HL-60 (cell line): ENCODE data around the gene CWC25.

ENCODE experiments used
- CTCF ChIP-seq: IDR thresholded peaks from one replicate; pipeline ENCODE4 v1.5.1; 2011; ENCODE audit warnings: low read length, control low read depth, inconsistent platforms; ENCODE audit not compliant: insufficient read depth
- GABPA ChIP-seq: IDR thresholded peaks from 2 replicates; pipeline ENCODE4 v1.6.1; 2012; ENCODE audit warnings: low read depth
- POLR2AphosphoS5 ChIP-seq: IDR thresholded peaks from 2 replicates; pipeline ENCODE4 v1.6.1; 2012; ENCODE audit warnings: low read depth
- REST ChIP-seq: IDR thresholded peaks from 2 replicates; pipeline ENCODE4 v1.6.1; 2012; ENCODE audit warnings: low read depth; ENCODE audit not compliant: insufficient replicate concordance

GRCh38 chr17:38848557-38848891 lies 23.4 kb upstream of the CWC25 start:
- TF ChIP-seq REST: no peak
- TF ChIP-seq CTCF: no peak
- TF ChIP-seq POLR2AphosphoS5: no peak
- TF ChIP-seq GABPA: no peak
